GM12878 (cell line): ENCODE data around the gene TNXB.

Experiments
- CHD1 ChIP-seq: IDR thresholded peaks from 2 replicates; pipeline ENCODE4 v1.6.1; 2012; ENCODE audit warnings: low read depth, low read length, improper control_type of control experiment
- CHD2 ChIP-seq: IDR thresholded peaks from 2 replicates; pipeline ENCODE4 v1.6.1; 2011; ENCODE audit warnings: low read depth, low read length, improper control_type of control experiment, borderline replicate concordance
- CTCF ChIP-seq, 3 experiments: IDR thresholded peaks in 2 of 3; conservative IDR thresholded peaks in 1 of 3; 2 replicates each; pipeline ENCODE4 v1.5.1; 2011; ENCODE audit warnings: low read depth in 3 of 3, low read length in 3 of 3, mild to moderate bottlenecking in 3 of 3, control low read depth in 2 of 3, moderate library complexity in 2 of 3, inconsistent platforms in 1 of 3, mixed read lengths in 1 of 3; ENCODE audit not compliant: control insufficient read depth in 2 of 3, insufficient read depth in 1 of 3; ENCODE audit errors: extremely low read depth in 1 of 3
- DPF2 ChIP-seq: fragments of 450-650 bp; IDR thresholded peaks from 2 replicates; pipeline ENCODE4 v1.6.1; 2017; ENCODE audit warnings: mild to moderate bottlenecking
- E2F4 ChIP-seq: IDR thresholded peaks from 2 replicates; pipeline ENCODE4 v1.6.1; 2012; ENCODE audit warnings: low read depth, low read length, improper control_type of control experiment
- ETV6 ChIP-seq, 2 experiments: fragments of 450-650 bp in 1 of 2; IDR thresholded peaks in 1 of 2; conservative IDR thresholded peaks in 1 of 2; 2 replicates each; pipeline ENCODE4 v1.6.1; 2014; ENCODE audit warnings: antibody characterized with exemption in 1 of 2, borderline replicate concordance in 1 of 2, low read depth in 1 of 2, mild to moderate bottlenecking in 1 of 2, moderate library complexity in 1 of 2
- EZH2 ChIP-seq: IDR thresholded peaks from 2 replicates; pipeline ENCODE4 v1.6.1; 2012; ENCODE audit warnings: low read depth, mild to moderate bottlenecking, control low read depth, inconsistent platforms, low read length, borderline replicate concordance; ENCODE audit not compliant: control insufficient read depth
- POLR2A ChIP-seq: IDR thresholded peaks from 2 replicates; pipeline ENCODE4 v1.6.1; 2011; ENCODE audit warnings: low read depth, mild to moderate bottlenecking, low read length
- ZBED1 ChIP-seq: IDR thresholded peaks from 2 replicates; pipeline ENCODE4 v1.6.1; 2016; ENCODE audit warnings: borderline replicate concordance

GRCh38 chr6:32079566-32080290 is 29.4 kb downstream of the TNXB start:
- TF ChIP-seq POLR2A (no peak), CHD2 (no peak), ZBED1 (no peak), E2F4 (no peak), CTCF (IDR thresholded peaks at IDR 0.05 in 2 of 3, conservative IDR thresholded peaks at IDR 0.05 in 1 of 3; ENCODE audit: control insufficient read depth in 2 of 3, extremely low read depth in 1 of 3, insufficient read depth in 1 of 3, low read depth in 3 of 3, low read length in 3 of 3) (no peak), ETV6 (conservative IDR thresholded peaks at IDR 0.05 in 1 of 2, IDR thresholded peaks at IDR 0.05 in 1 of 2; ENCODE audit: borderline replicate concordance in 1 of 2, low read depth in 1 of 2) (no peak), DPF2 (no peak), EZH2 (no peak), CHD1 (no peak)
